ENCODE data around the gene CHRNE.

DNA sequence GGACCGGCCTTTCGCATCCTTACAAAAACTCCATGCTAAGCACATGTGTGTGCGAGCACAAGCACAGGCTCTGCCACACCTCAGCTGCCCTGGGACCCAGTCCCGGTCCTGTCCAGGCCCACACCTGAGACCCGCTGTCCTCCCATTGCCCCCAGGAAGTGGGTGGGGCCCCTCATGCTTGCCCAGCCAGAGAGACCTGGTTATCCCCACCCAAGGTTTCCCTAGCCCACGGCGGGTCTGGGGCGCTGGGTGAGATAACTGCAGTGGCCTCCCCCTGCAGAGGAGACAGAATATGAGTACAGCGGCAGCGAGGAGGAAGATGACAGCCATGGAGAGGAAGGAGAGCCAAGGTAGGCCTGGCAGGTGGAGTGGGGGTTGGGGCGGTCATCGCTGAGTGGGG is 16.1 kb downstream of the CHRNE start:
- TF ChIP-seq CTCF (conservative IDR thresholded peaks at IDR 0.05; ENCODE audit: low read depth in 2 of 2) (no peak), EZH2 (IDR thresholded peaks at IDR 0.05; ENCODE audit: low read depth, unreplicated experiment) (no peak), EZH2phosphoT487 (IDR thresholded peaks at IDR 0.05; ENCODE audit: unreplicated experiment) (no peak), POLR2AphosphoS5 (IDR thresholded peaks at IDR 0.05; ENCODE audit: low read depth) (no peak), ZNF114 (CRISPR knock-in tag; IDR thresholded peaks at IDR 0.05) (no peak), ZNF331 (CRISPR knock-in tag; IDR thresholded peaks at IDR 0.05; ENCODE audit: low read depth) (no peak), STAT1 (IDR thresholded peaks at IDR 0.05; ENCODE audit: unreplicated experiment) (no peak), JUNB (IDR thresholded peaks at IDR 0.05; ENCODE audit: unreplicated experiment) (no peak), CREB1 (CRISPR knock-in tag; IDR thresholded peaks at IDR 0.05; ENCODE audit: low read depth) (no peak)
- TF ChIP-seq, protein P1, sequence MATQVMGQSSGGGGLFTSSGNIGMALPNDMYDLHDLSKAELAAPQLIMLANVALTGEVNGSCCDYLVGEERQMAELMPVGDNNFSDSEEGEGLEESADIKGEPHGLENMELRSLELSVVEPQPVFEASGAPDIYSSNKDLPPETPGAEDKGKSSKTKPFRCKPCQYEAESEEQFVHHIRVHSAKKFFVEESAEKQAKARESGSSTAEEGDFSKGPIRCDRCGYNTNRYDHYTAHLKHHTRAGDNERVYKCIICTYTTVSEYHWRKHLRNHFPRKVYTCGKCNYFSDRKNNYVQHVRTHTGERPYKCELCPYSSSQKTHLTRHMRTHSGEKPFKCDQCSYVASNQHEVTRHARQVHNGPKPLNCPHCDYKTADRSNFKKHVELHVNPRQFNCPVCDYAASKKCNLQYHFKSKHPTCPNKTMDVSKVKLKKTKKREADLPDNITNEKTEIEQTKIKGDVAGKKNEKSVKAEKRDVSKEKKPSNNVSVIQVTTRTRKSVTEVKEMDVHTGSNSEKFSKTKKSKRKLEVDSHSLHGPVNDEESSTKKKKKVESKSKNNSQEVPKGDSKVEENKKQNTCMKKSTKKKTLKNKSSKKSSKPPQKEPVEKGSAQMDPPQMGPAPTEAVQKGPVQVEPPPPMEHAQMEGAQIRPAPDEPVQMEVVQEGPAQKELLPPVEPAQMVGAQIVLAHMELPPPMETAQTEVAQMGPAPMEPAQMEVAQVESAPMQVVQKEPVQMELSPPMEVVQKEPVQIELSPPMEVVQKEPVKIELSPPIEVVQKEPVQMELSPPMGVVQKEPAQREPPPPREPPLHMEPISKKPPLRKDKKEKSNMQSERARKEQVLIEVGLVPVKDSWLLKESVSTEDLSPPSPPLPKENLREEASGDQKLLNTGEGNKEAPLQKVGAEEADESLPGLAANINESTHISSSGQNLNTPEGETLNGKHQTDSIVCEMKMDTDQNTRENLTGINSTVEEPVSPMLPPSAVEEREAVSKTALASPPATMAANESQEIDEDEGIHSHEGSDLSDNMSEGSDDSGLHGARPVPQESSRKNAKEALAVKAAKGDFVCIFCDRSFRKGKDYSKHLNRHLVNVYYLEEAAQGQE (IDR thresholded peaks at IDR 0.05; ENCODE audit: unreplicated experiment) = no peak
- TF ChIP-seq, protein P2, sequence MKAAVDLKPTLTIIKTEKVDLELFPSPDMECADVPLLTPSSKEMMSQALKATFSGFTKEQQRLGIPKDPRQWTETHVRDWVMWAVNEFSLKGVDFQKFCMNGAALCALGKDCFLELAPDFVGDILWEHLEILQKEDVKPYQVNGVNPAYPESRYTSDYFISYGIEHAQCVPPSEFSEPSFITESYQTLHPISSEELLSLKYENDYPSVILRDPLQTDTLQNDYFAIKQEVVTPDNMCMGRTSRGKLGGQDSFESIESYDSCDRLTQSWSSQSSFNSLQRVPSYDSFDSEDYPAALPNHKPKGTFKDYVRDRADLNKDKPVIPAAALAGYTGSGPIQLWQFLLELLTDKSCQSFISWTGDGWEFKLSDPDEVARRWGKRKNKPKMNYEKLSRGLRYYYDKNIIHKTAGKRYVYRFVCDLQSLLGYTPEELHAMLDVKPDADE (IDR thresholded peaks at IDR 0.05) = no peak
- TF ChIP-seq, protein P3, sequence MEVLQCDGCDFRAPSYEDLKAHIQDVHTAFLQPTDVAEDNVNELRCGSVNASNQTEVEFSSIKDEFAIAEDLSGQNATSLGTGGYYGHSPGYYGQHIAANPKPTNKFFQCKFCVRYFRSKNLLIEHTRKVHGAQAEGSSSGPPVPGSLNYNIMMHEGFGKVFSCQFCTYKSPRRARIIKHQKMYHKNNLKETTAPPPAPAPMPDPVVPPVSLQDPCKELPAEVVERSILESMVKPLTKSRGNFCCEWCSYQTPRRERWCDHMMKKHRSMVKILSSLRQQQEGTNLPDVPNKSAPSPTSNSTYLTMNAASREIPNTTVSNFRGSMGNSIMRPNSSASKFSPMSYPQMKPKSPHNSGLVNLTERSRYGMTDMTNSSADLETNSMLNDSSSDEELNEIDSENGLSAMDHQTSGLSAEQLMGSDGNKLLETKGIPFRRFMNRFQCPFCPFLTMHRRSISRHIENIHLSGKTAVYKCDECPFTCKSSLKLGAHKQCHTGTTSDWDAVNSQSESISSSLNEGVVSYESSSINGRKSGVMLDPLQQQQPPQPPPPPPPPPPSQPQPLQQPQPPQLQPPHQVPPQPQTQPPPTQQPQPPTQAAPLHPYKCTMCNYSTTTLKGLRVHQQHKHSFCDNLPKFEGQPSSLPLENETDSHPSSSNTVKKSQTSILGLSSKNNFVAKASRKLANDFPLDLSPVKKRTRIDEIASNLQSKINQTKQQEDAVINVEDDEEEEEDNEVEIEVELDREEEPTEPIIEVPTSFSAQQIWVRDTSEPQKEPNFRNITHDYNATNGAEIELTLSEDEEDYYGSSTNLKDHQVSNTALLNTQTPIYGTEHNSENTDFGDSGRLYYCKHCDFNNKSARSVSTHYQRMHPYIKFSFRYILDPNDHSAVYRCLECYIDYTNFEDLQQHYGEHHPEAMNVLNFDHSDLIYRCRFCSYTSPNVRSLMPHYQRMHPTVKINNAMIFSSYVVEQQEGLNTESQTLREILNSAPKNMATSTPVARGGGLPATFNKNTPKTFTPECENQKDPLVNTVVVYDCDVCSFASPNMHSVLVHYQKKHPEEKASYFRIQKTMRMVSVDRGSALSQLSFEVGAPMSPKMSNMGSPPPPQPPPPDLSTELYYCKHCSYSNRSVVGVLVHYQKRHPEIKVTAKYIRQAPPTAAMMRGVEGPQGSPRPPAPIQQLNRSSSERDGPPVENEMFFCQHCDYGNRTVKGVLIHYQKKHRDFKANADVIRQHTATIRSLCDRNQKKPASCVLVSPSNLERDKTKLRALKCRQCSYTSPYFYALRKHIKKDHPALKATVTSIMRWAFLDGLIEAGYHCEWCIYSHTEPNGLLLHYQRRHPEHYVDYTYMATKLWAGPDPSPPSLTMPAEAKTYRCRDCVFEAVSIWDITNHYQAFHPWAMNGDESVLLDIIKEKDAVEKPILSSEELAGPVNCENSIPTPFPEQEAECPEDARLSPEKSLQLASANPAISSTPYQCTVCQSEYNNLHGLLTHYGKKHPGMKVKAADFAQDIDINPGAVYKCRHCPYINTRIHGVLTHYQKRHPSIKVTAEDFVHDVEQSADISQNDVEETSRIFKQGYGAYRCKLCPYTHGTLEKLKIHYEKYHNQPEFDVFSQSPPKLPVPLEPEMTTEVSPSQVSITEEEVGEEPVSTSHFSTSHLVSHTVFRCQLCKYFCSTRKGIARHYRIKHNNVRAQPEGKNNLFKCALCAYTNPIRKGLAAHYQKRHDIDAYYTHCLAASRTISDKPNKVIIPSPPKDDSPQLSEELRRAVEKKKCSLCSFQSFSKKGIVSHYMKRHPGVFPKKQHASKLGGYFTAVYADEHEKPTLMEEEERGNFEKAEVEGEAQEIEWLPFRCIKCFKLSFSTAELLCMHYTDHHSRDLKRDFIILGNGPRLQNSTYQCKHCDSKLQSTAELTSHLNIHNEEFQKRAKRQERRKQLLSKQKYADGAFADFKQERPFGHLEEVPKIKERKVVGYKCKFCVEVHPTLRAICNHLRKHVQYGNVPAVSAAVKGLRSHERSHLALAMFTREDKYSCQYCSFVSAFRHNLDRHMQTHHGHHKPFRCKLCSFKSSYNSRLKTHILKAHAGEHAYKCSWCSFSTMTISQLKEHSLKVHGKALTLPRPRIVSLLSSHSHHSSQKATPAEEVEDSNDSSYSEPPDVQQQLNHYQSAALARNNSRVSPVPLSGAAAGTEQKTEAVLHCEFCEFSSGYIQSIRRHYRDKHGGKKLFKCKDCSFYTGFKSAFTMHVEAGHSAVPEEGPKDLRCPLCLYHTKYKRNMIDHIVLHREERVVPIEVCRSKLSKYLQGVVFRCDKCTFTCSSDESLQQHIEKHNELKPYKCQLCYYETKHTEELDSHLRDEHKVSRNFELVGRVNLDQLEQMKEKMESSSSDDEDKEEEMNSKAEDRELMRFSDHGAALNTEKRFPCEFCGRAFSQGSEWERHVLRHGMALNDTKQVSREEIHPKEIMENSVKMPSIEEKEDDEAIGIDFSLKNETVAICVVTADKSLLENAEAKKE (CRISPR knock-in tag; IDR thresholded peaks at IDR 0.05) = no peak
